ENCODE measurements around the gene SPHK2. TPM values are rescaled to one million over a fixed set of nuclear protein-coding genes. Genes with fewer than 3 reads are reported as not detected.
A peak's percentile ranks its signal among the peaks of the same experiment; 100 is the strongest.
"Not testable (repeated sequence)": the region's sequence is repeated elsewhere in the genome, so short reads cannot be mapped to it uniquely, and the experiment has no call there.

The SPHK2 gene
- total RNA-seq, 4 donors from 2014 or later: 28.0 to 34.7 (median 30.1) TPM

GRCh38 chr19:48575931-48576622 lies 43.2 kb upstream of the SPHK2 start:
- DNase-seq (ENCODE audit: low spot score in 2 of 2): no peak
- Histone ChIP-seq H3K27ac (no peak overlapping the region), H3K9me3 (no peaks in the 10 kb centered on the region), H3K36me3 (no peaks in the 10 kb centered on the region), H3K4me3 (no peak overlapping the region), H3K4me1 (no peaks in the 10 kb centered on the region), H3K27me3 (peaks cover 0 to 4% of the 10 kb centered on the region in 2 donors)
- WGBS, 2 donors: 81 to 87% methylated on average over 23 of the region's 23 CpGs
- TF ChIP-seq, protein P1, sequence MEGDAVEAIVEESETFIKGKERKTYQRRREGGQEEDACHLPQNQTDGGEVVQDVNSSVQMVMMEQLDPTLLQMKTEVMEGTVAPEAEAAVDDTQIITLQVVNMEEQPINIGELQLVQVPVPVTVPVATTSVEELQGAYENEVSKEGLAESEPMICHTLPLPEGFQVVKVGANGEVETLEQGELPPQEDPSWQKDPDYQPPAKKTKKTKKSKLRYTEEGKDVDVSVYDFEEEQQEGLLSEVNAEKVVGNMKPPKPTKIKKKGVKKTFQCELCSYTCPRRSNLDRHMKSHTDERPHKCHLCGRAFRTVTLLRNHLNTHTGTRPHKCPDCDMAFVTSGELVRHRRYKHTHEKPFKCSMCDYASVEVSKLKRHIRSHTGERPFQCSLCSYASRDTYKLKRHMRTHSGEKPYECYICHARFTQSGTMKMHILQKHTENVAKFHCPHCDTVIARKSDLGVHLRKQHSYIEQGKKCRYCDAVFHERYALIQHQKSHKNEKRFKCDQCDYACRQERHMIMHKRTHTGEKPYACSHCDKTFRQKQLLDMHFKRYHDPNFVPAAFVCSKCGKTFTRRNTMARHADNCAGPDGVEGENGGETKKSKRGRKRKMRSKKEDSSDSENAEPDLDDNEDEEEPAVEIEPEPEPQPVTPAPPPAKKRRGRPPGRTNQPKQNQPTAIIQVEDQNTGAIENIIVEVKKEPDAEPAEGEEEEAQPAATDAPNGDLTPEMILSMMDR (IDR thresholded peaks at IDR 0.05): no peak

- not testable (repeated sequence) for H3K36me3 ChIP-seq; H3K27ac ChIP-seq; H3K9me3 ChIP-seq; H3K27me3 ChIP-seq; H3K4me1 ChIP-seq; DNase-seq (ENCODE audit: low spot score in 2 of 2); H3K4me3 ChIP-seq
- 93 to 98% methylated on average over 7 of the region's 7 CpGs for WGBS, 2 donors
Measured at GRCh38 chr19:48577908-48578307, 41.4 kb upstream of the SPHK2 start.

- Histone ChIP-seq H3K4me3 (no peak overlapping the region), H3K4me1 (peaks cover 0 to 2% (median under 1%) of the 10 kb centered on the region in 4 donors), H3K9me3 (no peaks in the 10 kb centered on the region), H3K27ac (no peak overlapping the region), H3K27me3 (no peaks in the 10 kb centered on the region), H3K36me3 (no peaks in the 10 kb centered on the region)
- TF ChIP-seq, protein P1 (IDR thresholded peaks at IDR 0.05): no peak
- TF ChIP-seq POLR2A (IDR thresholded peaks at IDR 0.05) (no peak), EP300 (IDR thresholded peaks at IDR 0.05) (no peak)
- DNase-seq (ENCODE audit: low spot score in 2 of 2): no peak
- 25 to 30% methylated on average over 3 of the region's 3 CpGs for WGBS, 2 donors
Measured at GRCh38 chr19:48578891-48579290, 40.4 kb upstream of the SPHK2 start.

GRCh38 chr19:48582168-48582567 lies 37.1 kb upstream of the SPHK2 start:
- H3K9me3 ChIP-seq: no peaks in the 10 kb centered on the region
- DNase-seq (ENCODE audit: low spot score in 2 of 2): no peak
- no peak overlapping the region for H3K27ac ChIP-seq
- H3K4me1 ChIP-seq: peaks cover 0 to 5% (median 2%) of the 10 kb centered on the region in 4 donors
- no peaks in the 10 kb centered on the region for H3K36me3 ChIP-seq
- TF ChIP-seq, protein P1 (IDR thresholded peaks at IDR 0.05): no peak
- no peak for TF ChIP-seq EP300 (IDR thresholded peaks at IDR 0.05)
- TF ChIP-seq POLR2A (IDR thresholded peaks at IDR 0.05): no peak
- no peaks in the 10 kb centered on the region for H3K27me3 ChIP-seq
- no peak overlapping the region for H3K4me3 ChIP-seq
- 79 to 82% methylated on average over 2 of the region's 2 CpGs for WGBS, 2 donors

GRCh38 chr19:48587387-48587786 lies 31.9 kb upstream of the SPHK2 start:
- Histone ChIP-seq H3K27me3 (no peaks in the 10 kb centered on the region), H3K4me1 (peaks cover 0 to 15% (median 2%) of the 10 kb centered on the region in 4 donors), H3K27ac (no peak overlapping the region), H3K9me3 (no peaks in the 10 kb centered on the region), H3K4me3 (no peak overlapping the region), H3K36me3 (no peaks in the 10 kb centered on the region)
- DNase-seq (ENCODE audit: low spot score in 2 of 2): no peak
- 86 to 94% methylated on average over 3 of the region's 3 CpGs for WGBS, 2 donors
- TF ChIP-seq POLR2A (IDR thresholded peaks at IDR 0.05): no peak

GRCh38 chr19:48588670-48589401 lies 30.5 kb upstream of the SPHK2 start:
- no peaks in the 10 kb centered on the region for H3K36me3 ChIP-seq
- peaks cover 0 to 14% (median 1%) of the 10 kb centered on the region in 4 donors for H3K4me1 ChIP-seq
- H3K27me3 ChIP-seq: no peaks in the 10 kb centered on the region
- no peaks in the 10 kb centered on the region for H3K9me3 ChIP-seq
- peak in 1 of 2 donors; percentile 16 for TF ChIP-seq EP300 (IDR thresholded peaks at IDR 0.05)
- TF ChIP-seq, protein P1 (IDR thresholded peaks at IDR 0.05): peak; percentile 83 to 93 (median 88)
- no peak for TF ChIP-seq POLR2A (IDR thresholded peaks at IDR 0.05)
- DNase-seq (ENCODE audit: low spot score in 2 of 2): peak; percentile 75 to 90
- WGBS, 2 donors: 5 to 7% methylated on average over 32 to 35 of the region's 36 CpGs
- no peak overlapping the region for H3K27ac ChIP-seq
- H3K4me3 ChIP-seq: peak overlapping the region in 3 of 4 donors; percentile 18 to 48 (median 48)
